Neural cell (in vitro differentiated cells): Measurements from ENCODE around the gene TAS2R1. TPM values are rescaled to one million over a fixed set of nuclear protein-coding genes. Genes with fewer than 3 reads are reported as not detected.

ENCODE experiments used
- H2AFZ ChIP-seq: fragments of 200-600, 300-800 bp; sonication (generic), shearing (Covaris generic); 2 replicates; pipeline ENCODE4 v1.6.0; 2014; ENCODE audit warnings: low read depth, mild to moderate bottlenecking, antibody characterized with exemption, low read length, moderate library complexity
- H3F3A ChIP-seq: fragments of 200-600 bp; shearing (Covaris generic); 2 replicates; pipeline ENCODE4 v1.6.1; 2016; ENCODE audit warnings: mild to moderate bottlenecking, moderate library complexity, mixed read lengths, antibody characterized with exemption, low read length; ENCODE audit not compliant: insufficient read depth, poor library complexity, severe bottlenecking
- H3K27ac ChIP-seq: fragments of 200-600, 300-800 bp; sonication (generic), shearing (Covaris generic); 2 replicates; pipeline ENCODE4 v1.5.1; 2014; ENCODE audit warnings: mild to moderate bottlenecking, low read length, moderate library complexity
- H3K27me3 ChIP-seq: fragments of 300-800, 200-600 bp; sonication (generic), shearing (Covaris generic); 2 replicates; pipeline ENCODE4 v1.6.0; 2014; ENCODE audit warnings: mild to moderate bottlenecking, low read depth, low read length, moderate library complexity; ENCODE audit not compliant: insufficient read depth
- H3K36me3 ChIP-seq: fragments of 300-800, 200-600 bp; sonication (generic), shearing (Covaris generic); 2 replicates; pipeline ENCODE4 v1.5.1; 2014; ENCODE audit warnings: mild to moderate bottlenecking, antibody characterized with exemption, low read length, moderate library complexity; ENCODE audit not compliant: insufficient read depth
- H3K4me2 ChIP-seq: fragments of 300-800, 200-600 bp; sonication (generic), shearing (Covaris generic); 2 replicates; pipeline ENCODE4 v1.6.0; 2014; ENCODE audit warnings: mild to moderate bottlenecking, low read length
- H3K4me3 ChIP-seq: fragments of 300-800, 200-600 bp; sonication (generic), shearing (Covaris generic); 2 replicates; pipeline ENCODE4 v1.5.1; 2014; ENCODE audit warnings: mild to moderate bottlenecking, low read length, moderate library complexity
- H3K79me2 ChIP-seq: fragments of 200-600 bp; shearing (Covaris generic); replicated peaks from 2 replicates; pipeline ENCODE4 v1.6.0; 2014; ENCODE audit warnings: mild to moderate bottlenecking, low read length, moderate library complexity; ENCODE audit not compliant: insufficient read depth
- H3K9ac ChIP-seq: fragments of 300-800, 200-600 bp; sonication (generic), shearing (Covaris generic); 2 replicates; pipeline ENCODE4 v1.6.1; 2016; ENCODE audit warnings: mild to moderate bottlenecking, low read length, mixed read lengths
- H3K9me2 ChIP-seq: fragments of 200-600 bp; shearing (Covaris generic); 2 replicates; pipeline ENCODE4 v1.6.1; 2016; ENCODE audit warnings: mild to moderate bottlenecking, low read length, mixed read lengths; ENCODE audit not compliant: insufficient read depth
- H3K9me3 ChIP-seq: fragments of 200-600, 300-800 bp; sonication (generic), shearing (Covaris generic); 2 replicates; pipeline ENCODE4 v1.6.1; 2016; ENCODE audit warnings: mild to moderate bottlenecking, mixed run types, low read length, moderate library complexity, mixed read lengths
- H4K20me1 ChIP-seq: fragments of 200-600 bp; shearing (Covaris generic); 2 replicates; pipeline ENCODE4 v1.6.1; 2016; ENCODE audit warnings: mild to moderate bottlenecking, mixed run types; ENCODE audit not compliant: insufficient read depth
- EP300 ChIP-seq: fragments of 450-650 bp; conservative IDR thresholded peaks from 2 replicates; pipeline ENCODE4 v1.6.1; 2014; ENCODE audit warnings: antibody characterized with exemption, mild to moderate bottlenecking, moderate library complexity; ENCODE audit not compliant: poor library complexity, severe bottlenecking
- EZH2 ChIP-seq: fragments of 200-600, 300-800 bp; shearing (Covaris generic), sonication (generic); IDR thresholded peaks from 2 replicates; pipeline ENCODE4 v1.6.1; 2014; ENCODE audit warnings: antibody characterized with exemption, low read length, borderline replicate concordance, mild to moderate bottlenecking; ENCODE audit not compliant: insufficient read depth, poor library complexity, severe bottlenecking
- MXI1 ChIP-seq: fragments of 450-650 bp; conservative IDR thresholded peaks from 2 replicates; pipeline ENCODE4 v1.6.1; 2014; ENCODE audit warnings: antibody characterized with exemption, mild to moderate bottlenecking; ENCODE audit not compliant: poor library complexity, severe bottlenecking
- POLR2AphosphoS5 ChIP-seq: IDR thresholded peaks from 2 replicates; pipeline ENCODE4 v1.6.1; 2012
- RAD21 ChIP-seq: fragments of 450-650 bp; conservative IDR thresholded peaks from 2 replicates; pipeline ENCODE4 v1.6.1; 2014; ENCODE audit warnings: antibody characterized with exemption, mild to moderate bottlenecking, moderate library complexity
- SMC3 ChIP-seq: fragments of 450-650 bp; conservative IDR thresholded peaks from 2 replicates; pipeline ENCODE4 v1.6.1; 2014; ENCODE audit warnings: antibody characterized with exemption, mild to moderate bottlenecking, moderate library complexity; ENCODE audit not compliant: poor library complexity
- TAF1 ChIP-seq: IDR thresholded peaks from 2 replicates; pipeline ENCODE4 v1.6.1; 2012; ENCODE audit warnings: low read depth
- polyA plus RNA-seq: library from polyadenylated mRNA; depleted of rRNA; stranded (reverse); fragments of >200 nt; gene quantifications from 2 replicates; pipeline ENCODE4 v1.2.3, GENCODE V29; 2014
- TF ChIP-seq, protein P1 (sequence below): IDR thresholded peaks from 2 replicates; pipeline ENCODE4 v1.6.1; 2012; ENCODE audit warnings: borderline replicate concordance
- TF ChIP-seq, protein P2 (sequence below): fragments of 450-650 bp; IDR thresholded peaks from 2 replicates; pipeline ENCODE4 v1.5.1; 2014; ENCODE audit warnings: antibody characterized with exemption, mild to moderate bottlenecking, moderate library complexity; ENCODE audit not compliant: poor library complexity, severe bottlenecking

TAS2R1 gene
- polyA plus RNA-seq, 1 donor from 2014 or later, result 0.41 TPM

DNA sequence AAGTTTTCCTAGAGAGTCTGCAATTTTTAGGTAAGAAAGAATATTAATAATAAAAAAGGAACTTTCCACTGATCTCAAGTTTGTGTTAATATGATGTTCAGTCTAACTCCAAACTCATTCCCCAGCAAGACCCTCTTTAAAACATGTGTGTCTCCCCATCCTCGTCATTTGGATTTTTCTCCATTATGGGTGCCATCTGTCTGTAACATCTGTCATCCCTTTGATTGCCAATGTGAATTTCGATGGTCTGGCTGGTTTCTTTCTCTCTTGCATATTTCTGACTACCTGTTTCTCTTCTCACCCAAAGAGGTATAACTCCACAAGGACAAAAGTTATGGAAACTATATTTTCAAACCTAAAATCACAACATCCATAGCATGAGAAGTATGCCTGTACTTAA is 4.4 kb downstream of the TAS2R1 start:
- Histone ChIP-seq H3F3A (no peaks in the 10 kb centered on the region), H2AFZ (no peak overlapping the region), H4K20me1 (no peaks in the 10 kb centered on the region), H3K27ac (no peak overlapping the region), H3K79me2 (no peaks in the 10 kb centered on the region), H3K9me2 (no peaks in the 10 kb centered on the region), H3K4me3 (no peak overlapping the region), H3K27me3 (no peaks in the 10 kb centered on the region), H3K4me2 (no peak overlapping the region), H3K9me3 (no peaks in the 10 kb centered on the region), H3K9ac (no peak overlapping the region), H3K36me3 (no peaks in the 10 kb centered on the region)
- TF ChIP-seq RAD21 (no peak), TAF1 (no peak), SMC3 (no peak), POLR2AphosphoS5 (no peak), MXI1 (no peak), EP300 (no peak), EZH2 (no peak)
- TF ChIP-seq, protein P1, sequence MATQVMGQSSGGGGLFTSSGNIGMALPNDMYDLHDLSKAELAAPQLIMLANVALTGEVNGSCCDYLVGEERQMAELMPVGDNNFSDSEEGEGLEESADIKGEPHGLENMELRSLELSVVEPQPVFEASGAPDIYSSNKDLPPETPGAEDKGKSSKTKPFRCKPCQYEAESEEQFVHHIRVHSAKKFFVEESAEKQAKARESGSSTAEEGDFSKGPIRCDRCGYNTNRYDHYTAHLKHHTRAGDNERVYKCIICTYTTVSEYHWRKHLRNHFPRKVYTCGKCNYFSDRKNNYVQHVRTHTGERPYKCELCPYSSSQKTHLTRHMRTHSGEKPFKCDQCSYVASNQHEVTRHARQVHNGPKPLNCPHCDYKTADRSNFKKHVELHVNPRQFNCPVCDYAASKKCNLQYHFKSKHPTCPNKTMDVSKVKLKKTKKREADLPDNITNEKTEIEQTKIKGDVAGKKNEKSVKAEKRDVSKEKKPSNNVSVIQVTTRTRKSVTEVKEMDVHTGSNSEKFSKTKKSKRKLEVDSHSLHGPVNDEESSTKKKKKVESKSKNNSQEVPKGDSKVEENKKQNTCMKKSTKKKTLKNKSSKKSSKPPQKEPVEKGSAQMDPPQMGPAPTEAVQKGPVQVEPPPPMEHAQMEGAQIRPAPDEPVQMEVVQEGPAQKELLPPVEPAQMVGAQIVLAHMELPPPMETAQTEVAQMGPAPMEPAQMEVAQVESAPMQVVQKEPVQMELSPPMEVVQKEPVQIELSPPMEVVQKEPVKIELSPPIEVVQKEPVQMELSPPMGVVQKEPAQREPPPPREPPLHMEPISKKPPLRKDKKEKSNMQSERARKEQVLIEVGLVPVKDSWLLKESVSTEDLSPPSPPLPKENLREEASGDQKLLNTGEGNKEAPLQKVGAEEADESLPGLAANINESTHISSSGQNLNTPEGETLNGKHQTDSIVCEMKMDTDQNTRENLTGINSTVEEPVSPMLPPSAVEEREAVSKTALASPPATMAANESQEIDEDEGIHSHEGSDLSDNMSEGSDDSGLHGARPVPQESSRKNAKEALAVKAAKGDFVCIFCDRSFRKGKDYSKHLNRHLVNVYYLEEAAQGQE, result no peak
- TF ChIP-seq, protein P2, sequence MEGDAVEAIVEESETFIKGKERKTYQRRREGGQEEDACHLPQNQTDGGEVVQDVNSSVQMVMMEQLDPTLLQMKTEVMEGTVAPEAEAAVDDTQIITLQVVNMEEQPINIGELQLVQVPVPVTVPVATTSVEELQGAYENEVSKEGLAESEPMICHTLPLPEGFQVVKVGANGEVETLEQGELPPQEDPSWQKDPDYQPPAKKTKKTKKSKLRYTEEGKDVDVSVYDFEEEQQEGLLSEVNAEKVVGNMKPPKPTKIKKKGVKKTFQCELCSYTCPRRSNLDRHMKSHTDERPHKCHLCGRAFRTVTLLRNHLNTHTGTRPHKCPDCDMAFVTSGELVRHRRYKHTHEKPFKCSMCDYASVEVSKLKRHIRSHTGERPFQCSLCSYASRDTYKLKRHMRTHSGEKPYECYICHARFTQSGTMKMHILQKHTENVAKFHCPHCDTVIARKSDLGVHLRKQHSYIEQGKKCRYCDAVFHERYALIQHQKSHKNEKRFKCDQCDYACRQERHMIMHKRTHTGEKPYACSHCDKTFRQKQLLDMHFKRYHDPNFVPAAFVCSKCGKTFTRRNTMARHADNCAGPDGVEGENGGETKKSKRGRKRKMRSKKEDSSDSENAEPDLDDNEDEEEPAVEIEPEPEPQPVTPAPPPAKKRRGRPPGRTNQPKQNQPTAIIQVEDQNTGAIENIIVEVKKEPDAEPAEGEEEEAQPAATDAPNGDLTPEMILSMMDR, result no peak

DNA sequence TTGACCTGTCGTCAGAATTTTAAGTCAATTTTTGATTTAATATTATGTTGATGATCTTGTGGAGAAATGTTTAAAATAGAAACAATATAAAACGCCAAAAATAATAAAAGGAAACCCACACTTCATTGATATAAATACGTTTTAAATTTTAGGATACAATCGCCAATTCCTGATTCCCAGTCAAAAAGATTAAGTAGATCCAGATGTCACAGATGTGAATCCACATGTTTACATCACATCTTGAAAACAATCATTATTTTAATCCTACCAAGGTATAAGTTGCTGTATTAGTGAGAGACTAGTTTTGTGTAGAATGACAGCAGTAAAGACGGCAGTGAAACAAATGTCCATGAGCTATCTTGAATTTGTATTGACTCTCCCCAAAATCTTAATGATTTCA is 4.9 kb downstream of the TAS2R1 start:
- Histone ChIP-seq H3K79me2 (no peaks in the 10 kb centered on the region), H3K27ac (no peak overlapping the region), H3F3A (no peaks in the 10 kb centered on the region), H2AFZ (no peak overlapping the region), H3K36me3 (no peaks in the 10 kb centered on the region), H3K9ac (no peak overlapping the region), H3K9me3 (no peaks in the 10 kb centered on the region), H3K4me2 (no peak overlapping the region), H3K27me3 (no peaks in the 10 kb centered on the region), H4K20me1 (no peaks in the 10 kb centered on the region), H3K9me2 (no peaks in the 10 kb centered on the region), H3K4me3 (no peak overlapping the region)
- no peak for TF ChIP-seq EP300
- TF ChIP-seq, protein P1, result no peak
- no peak for TF ChIP-seq EZH2
- TF ChIP-seq, protein P2, result no peak
- TF ChIP-seq RAD21, result no peak
- no peak for TF ChIP-seq SMC3
- TF ChIP-seq TAF1, result no peak
- TF ChIP-seq MXI1, result no peak
